Stomach (tissue), 4 donors: ENCODE measurements around the gene UBE2M.

Experiments
- CTCF ChIP-seq, 7 experiments: fragments of 450-650 bp in 4 of 7; fragments of 200-600 bp in 3 of 7; sonication (generic) in 3 of 7; IDR thresholded peaks; one replicate each; pipeline ENCODE4 v1.5.1; 2016 to 2019; ENCODE audit warnings: antibody characterized with exemption in 7 of 7, control low read depth in 2 of 7, mild to moderate bottlenecking in 1 of 7
- POLR2A ChIP-seq, 4 donors: fragments of 450-650 bp; IDR thresholded peaks; one replicate each; pipeline ENCODE4 v1.6.1; 2016; ENCODE audit warnings: antibody characterized with exemption in 4 of 4, control low read depth in 2 of 4, mild to moderate bottlenecking in 1 of 4, moderate library complexity in 1 of 4
- POLR2AphosphoS5 ChIP-seq, 3 donors: sonication (generic); formaldehyde crosslinking; IDR thresholded peaks; one replicate each; pipeline ENCODE4 v1.6.1; 2016; ENCODE audit warnings: antibody characterized with exemption in 3 of 3

- TF ChIP-seq CTCF (IDR thresholded peaks at IDR 0.05) (no peak), POLR2AphosphoS5 (IDR thresholded peaks at IDR 0.05) (no peak), POLR2A (IDR thresholded peaks at IDR 0.05) (no peak)
Observed at GRCh38 chr19:58536852-58537798, 21.3 kb downstream of the UBE2M start.
